Fibroblast of pulmonary artery (primary cell): ENCODE data around the gene IL12RB2.

Experiments
- DNase-seq: peaks from one replicate; pipeline ENCODE4 v3.0.0-alpha.2; 2010; ENCODE audit warnings: low read depth
- H3K4me3 ChIP-seq: replicated peaks from 2 replicates; pipeline ENCODE4 v1.5.1; 2011; ENCODE audit warnings: low read depth, mild to moderate bottlenecking, control low read depth, low read length, moderate library complexity
- CTCF ChIP-seq: IDR thresholded peaks from 2 replicates; pipeline ENCODE4 v1.5.1; 2011; ENCODE audit warnings: mild to moderate bottlenecking, control low read depth, low read length, inconsistent platforms; ENCODE audit errors: missing control alignments

IL12RB2 gene

GRCh38 chr1:67307251-67308060, at the start of gene IL12RB2:
Gene IL12RB2 (plus strand): TSS chr1:67307873. CDS start chr1:67320369, 12,496 bp downstream.
- no peak for TF ChIP-seq CTCF
- no peak within 1 kb of the TSS for H3K4me3 ChIP-seq
- DNase-seq, result no peak

DNA sequence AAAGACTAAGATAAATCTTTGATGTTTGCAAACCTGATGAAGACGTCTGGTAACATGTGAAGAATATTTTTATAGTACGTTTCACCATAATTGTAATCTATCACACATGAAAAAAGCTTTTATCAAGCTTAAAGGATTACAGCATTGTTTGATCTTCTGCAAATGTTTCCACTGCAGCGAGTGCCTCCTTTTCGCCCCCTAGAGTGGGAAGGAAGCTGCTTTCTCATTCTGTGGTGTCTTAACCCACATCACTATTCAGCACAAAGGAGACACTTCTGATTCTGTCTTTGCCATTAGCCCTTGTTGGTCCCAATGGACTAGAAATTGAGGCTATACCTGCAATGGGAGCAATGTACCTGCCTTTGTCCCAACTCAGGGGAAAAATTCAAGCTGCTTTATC, 46.0 kb upstream of the IL12RB2 start:
- TF ChIP-seq CTCF, result peak; percentile 26
- DNase-seq, result no peak
- no peak overlapping the region for H3K4me3 ChIP-seq

GRCh38 chr1:67262735-67263134, 44.9 kb upstream of the IL12RB2 start:
- no peak for TF ChIP-seq CTCF
- H3K4me3 ChIP-seq, result no peak overlapping the region
- no peak for DNase-seq

DNA sequence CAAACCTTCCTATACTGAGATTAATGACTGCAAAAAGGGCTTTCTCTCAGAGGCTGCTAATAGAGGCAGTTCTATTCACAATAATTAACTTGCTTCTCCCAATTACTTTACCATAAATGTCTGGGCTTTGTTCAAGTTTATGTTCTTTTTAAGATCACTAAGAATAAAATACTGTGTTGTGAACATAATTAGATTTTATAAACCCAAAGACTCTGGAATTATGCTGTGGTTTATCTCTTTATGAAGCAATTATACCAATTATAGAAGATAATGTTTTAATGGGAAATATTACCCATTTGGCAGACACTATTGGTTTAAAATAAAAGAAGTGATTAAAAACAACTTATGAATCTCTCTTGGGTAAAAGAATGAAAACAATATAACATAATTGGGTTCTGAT, 43.5 kb upstream of the IL12RB2 start:
- no peak overlapping the region for H3K4me3 ChIP-seq
- DNase-seq, result no peak
- TF ChIP-seq CTCF, result no peak

- TF ChIP-seq CTCF, result no peak
- H3K4me3 ChIP-seq, result no peak overlapping the region
- no peak for DNase-seq
Observed at GRCh38 chr1:67264899-67265298, 42.8 kb upstream of the IL12RB2 start.

DNA sequence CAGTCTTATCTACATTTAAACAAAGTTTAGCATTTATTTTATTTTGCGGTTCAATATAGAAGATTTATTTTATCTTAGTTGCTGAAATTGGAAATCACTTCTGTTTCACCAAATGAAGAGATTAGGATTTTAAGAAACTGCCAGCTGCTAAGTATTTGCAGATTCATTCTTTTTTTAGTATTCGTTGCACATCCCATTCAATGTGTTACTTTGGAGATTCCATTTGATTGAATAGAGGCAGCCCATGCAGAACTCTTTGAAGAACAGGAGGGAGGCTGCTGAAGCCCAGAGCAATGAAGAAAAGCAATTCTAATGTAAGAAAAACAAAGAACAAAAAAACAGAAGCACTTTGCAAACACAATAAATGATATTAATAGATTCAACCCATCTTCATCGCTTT, 38.6 kb upstream of the IL12RB2 start:
- no peak for DNase-seq
- no peak for TF ChIP-seq CTCF
- H3K4me3 ChIP-seq, result no peak overlapping the region

DNA sequence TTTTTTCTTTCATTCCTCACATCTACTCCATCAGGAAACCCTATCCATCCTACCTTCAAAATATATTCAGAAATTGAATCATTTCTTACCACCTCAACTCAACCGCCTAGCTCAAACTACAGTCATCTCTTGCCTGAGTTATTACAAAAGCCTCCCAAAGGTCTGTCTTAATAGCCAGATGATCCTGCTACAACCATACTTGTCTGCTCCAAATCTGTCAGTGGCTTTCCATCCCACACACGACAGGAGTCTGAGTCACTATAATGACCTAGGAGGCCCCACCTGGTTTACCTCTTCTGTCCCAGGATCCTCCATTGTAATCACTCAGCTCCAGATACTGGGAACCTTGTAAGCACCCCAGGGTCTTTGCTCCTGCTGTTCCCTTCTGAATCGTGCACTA, 37.1 kb upstream of the IL12RB2 start:
- no peak for DNase-seq
- no peak overlapping the region for H3K4me3 ChIP-seq
- TF ChIP-seq CTCF, result no peak
